ENCODE measurements around the gene MICAL3.

The MICAL3 gene

GRCh38 chr22:17929909-17930308 is 94.5 kb downstream of the MICAL3 start:
- peaks cover 17% of the 10 kb centered on the region for H3K4me1 Mint-ChIP-seq
- H3K27ac Mint-ChIP-seq = no peak overlapping the region
- no peaks in the 10 kb centered on the region for H3K9me3 Mint-ChIP-seq
- no peak overlapping the region for H3K4me3 Mint-ChIP-seq
- H3K36me3 Mint-ChIP-seq = no peaks in the 10 kb centered on the region
- H3K27me3 Mint-ChIP-seq = no peaks in the 10 kb centered on the region

DNA sequence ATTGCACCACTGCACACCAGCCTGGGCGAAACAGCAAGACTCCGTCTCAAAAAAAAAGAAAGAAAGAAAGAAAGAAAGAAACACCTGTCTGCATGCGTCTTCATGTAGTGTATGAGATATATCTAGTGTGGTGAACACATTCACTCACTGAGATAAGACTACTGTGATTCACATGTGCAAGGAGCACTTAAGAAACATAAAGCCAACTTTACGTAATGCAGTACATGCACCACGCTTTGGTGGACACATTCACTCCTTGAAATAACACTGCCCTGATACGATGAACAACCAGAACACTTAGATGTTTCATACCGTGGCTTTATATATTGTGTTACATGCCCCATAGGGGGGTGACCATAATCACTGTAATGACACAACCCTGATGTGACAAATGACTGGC is 96.0 kb downstream of the MICAL3 start:
- no peak overlapping the region for H3K27ac Mint-ChIP-seq
- H3K9me3 Mint-ChIP-seq = no peaks in the 10 kb centered on the region
- H3K36me3 Mint-ChIP-seq = no peaks in the 10 kb centered on the region
- no peak overlapping the region for H3K4me3 Mint-ChIP-seq
- H3K4me1 Mint-ChIP-seq = peaks cover 5% of the 10 kb centered on the region
- H3K27me3 Mint-ChIP-seq = no peaks in the 10 kb centered on the region

DNA sequence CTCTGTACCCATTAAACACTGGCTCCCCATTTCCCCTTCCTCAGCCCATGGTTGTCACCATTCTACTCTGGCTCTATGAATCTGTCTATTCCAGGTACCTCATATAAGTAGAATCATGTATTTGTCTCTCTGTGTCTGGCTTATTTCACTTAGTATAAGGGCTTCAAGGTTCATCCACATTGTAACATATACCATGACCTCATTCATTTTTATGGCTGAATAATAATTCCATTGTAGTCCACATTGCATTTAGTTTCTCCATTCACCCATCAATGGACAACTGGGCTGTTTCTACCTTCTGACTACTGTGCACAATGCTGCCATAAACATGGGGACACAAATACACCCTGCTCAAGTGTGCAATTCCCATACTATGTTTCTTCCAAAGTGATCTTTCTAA is 97.3 kb downstream of the MICAL3 start:
- H3K27ac Mint-ChIP-seq = no peak overlapping the region
- H3K9me3 Mint-ChIP-seq = no peaks in the 10 kb centered on the region

DNA sequence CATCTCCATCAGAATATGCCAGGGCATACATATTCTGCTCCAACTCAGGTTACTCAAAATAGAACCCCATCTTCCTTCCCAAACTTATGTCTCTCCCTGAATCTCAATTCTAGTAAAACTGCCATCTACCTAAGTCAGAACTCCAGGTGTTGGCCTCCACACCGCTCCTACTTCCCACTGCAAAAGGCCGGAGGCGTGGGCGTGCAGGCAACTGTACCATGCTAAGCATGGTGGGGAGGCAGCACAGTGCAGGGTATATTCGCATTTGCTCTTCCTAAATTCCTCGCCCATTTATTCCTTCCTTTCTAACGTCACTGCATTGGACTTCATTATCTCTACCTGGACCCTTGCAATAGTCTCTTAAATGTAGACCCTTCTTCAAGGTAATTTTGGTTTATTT is 97.8 kb downstream of the MICAL3 start:
- H3K36me3 Mint-ChIP-seq = no peaks in the 10 kb centered on the region
- H3K9me3 Mint-ChIP-seq = no peaks in the 10 kb centered on the region
- no peaks in the 10 kb centered on the region for H3K27me3 Mint-ChIP-seq
- peaks cover under 1% of the 10 kb centered on the region for H3K4me1 Mint-ChIP-seq
- H3K4me3 Mint-ChIP-seq = no peak overlapping the region
- H3K27ac Mint-ChIP-seq = no peak overlapping the region

More for the DNA sequence above, 97.3 kb downstream of the MICAL3 start:
- Mint-ChIP-seq H3K4me1 (no peaks in the 10 kb centered on the region), H3K36me3 (no peaks in the 10 kb centered on the region), H3K4me3 (no peak overlapping the region), H3K27me3 (no peaks in the 10 kb centered on the region)

GRCh38 chr22:17925431-17925841 is 98.9 kb downstream of the MICAL3 start:
- no peaks in the 10 kb centered on the region for H3K36me3 Mint-ChIP-seq
- no peak overlapping the region for H3K27ac Mint-ChIP-seq
- H3K4me3 Mint-ChIP-seq = no peak overlapping the region
- H3K9me3 Mint-ChIP-seq = no peaks in the 10 kb centered on the region
- peaks cover 11% of the 10 kb centered on the region for H3K4me1 Mint-ChIP-seq
- no peaks in the 10 kb centered on the region for H3K27me3 Mint-ChIP-seq

- H3K27me3 Mint-ChIP-seq = no peaks in the 10 kb centered on the region
- H3K4me3 Mint-ChIP-seq = no peak overlapping the region
- H3K9me3 Mint-ChIP-seq = no peaks in the 10 kb centered on the region
- no peak overlapping the region for H3K27ac Mint-ChIP-seq
- H3K36me3 Mint-ChIP-seq = no peaks in the 10 kb centered on the region
- H3K4me1 Mint-ChIP-seq = peaks cover 13% of the 10 kb centered on the region
Observed at GRCh38 chr22:17924735-17925364, 99.5 kb downstream of the MICAL3 start.

GRCh38 chr22:17924076-17924475 is 100.3 kb downstream of the MICAL3 start:
- peaks cover 17% of the 10 kb centered on the region for H3K4me1 Mint-ChIP-seq
- no peak overlapping the region for H3K4me3 Mint-ChIP-seq
- H3K36me3 Mint-ChIP-seq = no peaks in the 10 kb centered on the region
- H3K9me3 Mint-ChIP-seq = no peaks in the 10 kb centered on the region
- H3K27ac Mint-ChIP-seq = no peak overlapping the region
- no peaks in the 10 kb centered on the region for H3K27me3 Mint-ChIP-seq

GRCh38 chr22:17922925-17923903 is 101.1 kb downstream of the MICAL3 start:
- no peaks in the 10 kb centered on the region for H3K27me3 Mint-ChIP-seq
- H3K36me3 Mint-ChIP-seq = no peaks in the 10 kb centered on the region
- H3K27ac Mint-ChIP-seq = no peak overlapping the region
- peaks cover 17% of the 10 kb centered on the region for H3K4me1 Mint-ChIP-seq
- no peak overlapping the region for H3K4me3 Mint-ChIP-seq
- no peaks in the 10 kb centered on the region for H3K9me3 Mint-ChIP-seq

DNA sequence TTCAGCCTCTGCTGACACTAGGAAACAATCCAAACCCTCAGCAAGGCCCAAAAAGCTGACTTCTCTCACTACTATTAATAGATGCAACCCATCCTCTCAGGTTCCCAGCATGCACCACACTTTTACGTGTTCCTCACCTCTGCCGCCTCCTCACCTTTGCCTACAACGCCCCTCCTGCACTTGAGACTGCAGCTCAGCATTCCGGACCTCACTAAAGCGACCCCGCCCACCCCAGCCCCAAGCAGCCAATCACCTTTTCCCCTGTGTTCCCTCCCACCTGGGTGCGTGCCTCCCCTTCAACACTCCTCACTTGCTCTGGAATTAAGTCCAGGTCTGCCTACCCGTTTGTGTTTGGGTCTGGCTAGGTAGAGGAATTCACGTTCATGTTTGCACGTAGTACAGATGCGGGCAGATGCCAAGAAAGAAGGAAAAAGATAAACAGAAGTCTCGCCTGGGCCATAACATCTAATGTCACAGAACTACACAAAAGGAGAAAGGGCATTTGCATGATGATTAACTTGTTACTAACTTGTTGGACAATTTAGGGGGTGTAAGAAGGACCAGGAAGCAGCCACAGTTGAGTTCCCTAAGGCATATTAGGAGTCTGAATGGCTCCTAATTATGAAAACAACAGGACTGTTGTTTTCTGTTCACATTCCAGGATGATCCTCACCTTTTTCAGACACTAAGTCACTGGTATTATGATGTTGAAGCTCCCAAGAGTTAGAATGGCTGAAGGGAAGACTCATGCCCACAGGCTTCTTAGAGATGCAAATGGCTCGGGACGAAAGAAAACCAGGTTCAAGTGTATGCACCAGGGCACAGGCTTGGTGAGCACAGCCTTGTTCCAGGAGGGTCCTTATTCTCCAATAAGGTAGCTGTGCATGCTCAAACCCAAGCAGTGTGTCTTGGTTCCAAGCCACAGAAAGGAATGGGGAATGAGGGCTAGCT is 102.2 kb downstream of the MICAL3 start:
- Mint-ChIP-seq H3K27me3 (no peaks in the 10 kb centered on the region), H3K36me3 (no peaks in the 10 kb centered on the region), H3K9me3 (no peaks in the 10 kb centered on the region), H3K4me1 (peaks cover 17% of the 10 kb centered on the region), H3K4me3 (no peak overlapping the region), H3K27ac (no peak overlapping the region)

- H3K27ac Mint-ChIP-seq = no peak overlapping the region
- H3K4me3 Mint-ChIP-seq = no peak overlapping the region
- H3K9me3 Mint-ChIP-seq = no peaks in the 10 kb centered on the region
- H3K4me1 Mint-ChIP-seq = peaks cover 17% of the 10 kb centered on the region
- no peaks in the 10 kb centered on the region for H3K36me3 Mint-ChIP-seq
- no peaks in the 10 kb centered on the region for H3K27me3 Mint-ChIP-seq
Observed at GRCh38 chr22:17920992-17921650, 103.2 kb downstream of the MICAL3 start.

DNA sequence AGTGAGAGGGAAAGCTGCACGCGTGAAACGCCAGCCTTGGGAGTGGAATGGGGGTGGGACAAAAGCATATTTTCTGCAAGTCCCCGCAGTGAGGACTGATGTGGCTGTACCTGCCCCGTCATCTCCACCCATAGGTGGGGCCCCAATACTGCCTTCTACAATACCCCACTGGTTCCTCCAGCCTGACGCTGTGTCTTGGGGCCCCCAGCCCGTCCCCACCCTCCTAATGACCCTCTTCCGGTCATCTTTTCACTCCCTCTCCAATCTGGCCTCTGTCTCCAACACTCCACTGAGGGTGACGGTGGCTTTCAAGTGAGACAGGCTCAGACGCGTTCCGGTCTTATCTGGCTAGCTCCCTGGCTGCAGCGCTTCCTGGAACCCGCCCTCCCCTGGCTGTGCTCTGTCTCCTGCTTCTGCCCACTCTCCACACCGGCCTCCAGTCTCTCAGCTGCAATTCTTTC is 104.2 kb downstream of the MICAL3 start:
- Mint-ChIP-seq H3K4me3 (peak overlapping the region; percentile 5), H3K4me1 (peaks cover 17% of the 10 kb centered on the region), H3K36me3 (no peaks in the 10 kb centered on the region), H3K27me3 (no peaks in the 10 kb centered on the region), H3K9me3 (no peaks in the 10 kb centered on the region), H3K27ac (no peak overlapping the region)

GRCh38 chr22:17919276-17920144 is 104.9 kb downstream of the MICAL3 start:
- no peak overlapping the region for H3K4me3 Mint-ChIP-seq
- H3K9me3 Mint-ChIP-seq = no peaks in the 10 kb centered on the region
- no peaks in the 10 kb centered on the region for H3K27me3 Mint-ChIP-seq
- H3K36me3 Mint-ChIP-seq = no peaks in the 10 kb centered on the region
- H3K27ac Mint-ChIP-seq = no peak overlapping the region
- peaks cover 17% of the 10 kb centered on the region for H3K4me1 Mint-ChIP-seq

GRCh38 chr22:17918840-17919239 is 105.5 kb downstream of the MICAL3 start:
- Mint-ChIP-seq H3K36me3 (no peaks in the 10 kb centered on the region), H3K9me3 (no peaks in the 10 kb centered on the region), H3K4me3 (no peak overlapping the region), H3K4me1 (peaks cover 17% of the 10 kb centered on the region), H3K27me3 (no peaks in the 10 kb centered on the region), H3K27ac (no peak overlapping the region)

DNA sequence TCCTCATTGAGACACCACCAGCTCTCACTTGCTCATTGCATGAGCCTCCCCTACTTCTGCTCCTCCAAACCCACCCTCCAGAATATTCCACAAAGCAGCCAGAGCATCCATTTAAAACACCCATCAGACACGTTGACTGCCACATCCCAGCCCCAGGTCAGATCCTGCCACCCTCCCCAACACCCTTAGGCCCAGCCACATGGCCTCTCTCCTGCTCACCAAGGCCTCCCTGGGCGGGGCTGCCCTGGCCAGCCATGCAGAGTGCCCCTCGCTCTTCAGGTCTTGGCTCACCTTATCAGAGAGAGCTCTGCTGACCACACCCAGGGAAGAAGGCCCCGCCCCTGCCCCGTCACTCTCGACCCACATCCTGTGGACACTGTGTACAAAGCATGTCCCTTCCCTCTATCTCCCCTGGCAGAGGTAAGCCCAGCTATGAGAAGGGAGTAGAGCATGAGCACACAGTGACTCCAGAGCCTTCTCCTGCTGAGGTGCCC is 106.8 kb downstream of the MICAL3 start:
- H3K27ac Mint-ChIP-seq = no peak overlapping the region
- H3K4me3 Mint-ChIP-seq = no peak overlapping the region
- H3K36me3 Mint-ChIP-seq = no peaks in the 10 kb centered on the region
- no peaks in the 10 kb centered on the region for H3K27me3 Mint-ChIP-seq
- H3K9me3 Mint-ChIP-seq = no peaks in the 10 kb centered on the region
- peaks cover 17% of the 10 kb centered on the region for H3K4me1 Mint-ChIP-seq
